Cardiac muscle cell (in vitro differentiated cells and primary cell): ENCODE data around the gene IL3RA. TPM values are rescaled to one million over a fixed set of nuclear protein-coding genes. Genes with fewer than 3 reads are reported as not detected.
A peak's percentile ranks its signal among the peaks of the same experiment; 100 is the strongest.

Experiments used
- DNase-seq, 2 donors: peaks; one replicate each; pipeline versions ENCODE4 v3.0.0 to v3.0.0-alpha.2; 2010 to 2017; ENCODE audit warnings: low read depth in 1 of 2, low spot score in 1 of 2
- H3K27ac ChIP-seq: fragments of 200-600 bp; sonication (generic); 2 replicates; pipeline ENCODE4 v1.5.1; 2016
- H3K27me3 ChIP-seq: fragments of 200-600 bp; sonication (generic); 2 replicates; pipeline ENCODE4 v1.6.0; 2016; ENCODE audit warnings: control low read depth
- H3K36me3 ChIP-seq: fragments of 200-600 bp; sonication (generic); 2 replicates; pipeline ENCODE4 v1.5.1; 2016; ENCODE audit warnings: control low read depth
- H3K4me1 ChIP-seq: fragments of 200-600 bp; sonication (generic); 2 replicates; pipeline ENCODE4 v1.8.1; 2017; ENCODE audit warnings: low read depth, mild to moderate bottlenecking, mixed run types
- H3K4me3 ChIP-seq: fragments of 200-600 bp; sonication (generic); 2 replicates; pipeline ENCODE4 v1.5.1; 2016; ENCODE audit warnings: mild to moderate bottlenecking
- H3K9me3 ChIP-seq: fragments of 200-600 bp; sonication (generic); 2 replicates; pipeline ENCODE4 v1.5.1; 2017; ENCODE audit warnings: low read depth, mild to moderate bottlenecking, control low read depth
- polyA plus RNA-seq: library from polyadenylated mRNA; unstranded; fragments of >200 nt; fragmentation: Nextera tagmentation; extraction: Ambion mirVana; gene quantifications from 2 replicates; pipeline ENCODE4 v1.2.1, GENCODE V29; 2016
- total RNA-seq: library from RNA; depleted of rRNA; stranded (reverse); fragments of >200 nt; gene quantifications from 2 replicates; pipeline ENCODE4 v1.2.3, GENCODE V29; 2016
- TF ChIP-seq, protein P1 (sequence below): IDR thresholded peaks from 2 replicates; pipeline ENCODE4 v1.5.1; 2012; ENCODE audit warnings: low read depth, mild to moderate bottlenecking, low read length

Gene IL3RA
- total and polyA plus RNA-seq, 2 experiments from 2014 or later: 5.3 TPM; not detected in 1

- TF ChIP-seq, protein P1, sequence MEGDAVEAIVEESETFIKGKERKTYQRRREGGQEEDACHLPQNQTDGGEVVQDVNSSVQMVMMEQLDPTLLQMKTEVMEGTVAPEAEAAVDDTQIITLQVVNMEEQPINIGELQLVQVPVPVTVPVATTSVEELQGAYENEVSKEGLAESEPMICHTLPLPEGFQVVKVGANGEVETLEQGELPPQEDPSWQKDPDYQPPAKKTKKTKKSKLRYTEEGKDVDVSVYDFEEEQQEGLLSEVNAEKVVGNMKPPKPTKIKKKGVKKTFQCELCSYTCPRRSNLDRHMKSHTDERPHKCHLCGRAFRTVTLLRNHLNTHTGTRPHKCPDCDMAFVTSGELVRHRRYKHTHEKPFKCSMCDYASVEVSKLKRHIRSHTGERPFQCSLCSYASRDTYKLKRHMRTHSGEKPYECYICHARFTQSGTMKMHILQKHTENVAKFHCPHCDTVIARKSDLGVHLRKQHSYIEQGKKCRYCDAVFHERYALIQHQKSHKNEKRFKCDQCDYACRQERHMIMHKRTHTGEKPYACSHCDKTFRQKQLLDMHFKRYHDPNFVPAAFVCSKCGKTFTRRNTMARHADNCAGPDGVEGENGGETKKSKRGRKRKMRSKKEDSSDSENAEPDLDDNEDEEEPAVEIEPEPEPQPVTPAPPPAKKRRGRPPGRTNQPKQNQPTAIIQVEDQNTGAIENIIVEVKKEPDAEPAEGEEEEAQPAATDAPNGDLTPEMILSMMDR: no peak
- Histone ChIP-seq H3K27me3 (no peaks in the 10 kb centered on the region), H3K4me1 (no peaks in the 10 kb centered on the region), H3K4me3 (no peak overlapping the region), H3K27ac (peak overlapping the region; percentile 75), H3K36me3 (peaks cover 10% of the 10 kb centered on the region), H3K9me3 (no peaks in the 10 kb centered on the region)
- no peak for DNase-seq
Observed at GRCh38 chrX:1355131-1356046, 18.8 kb downstream of the IL3RA start.

GRCh38 chrX:1357993-1358392 lies 21.4 kb downstream of the IL3RA start:
- Histone ChIP-seq H3K4me1 (no peaks in the 10 kb centered on the region), H3K9me3 (no peaks in the 10 kb centered on the region), H3K4me3 (no peak overlapping the region), H3K27me3 (no peaks in the 10 kb centered on the region), H3K27ac (no peak overlapping the region), H3K36me3 (peaks cover 18% of the 10 kb centered on the region)
- DNase-seq: no peak
- TF ChIP-seq, protein P1: no peak

GRCh38 chrX:1358793-1359476 lies 22.4 kb downstream of the IL3RA start:
- no peaks in the 10 kb centered on the region for H3K27me3 ChIP-seq

DNA sequence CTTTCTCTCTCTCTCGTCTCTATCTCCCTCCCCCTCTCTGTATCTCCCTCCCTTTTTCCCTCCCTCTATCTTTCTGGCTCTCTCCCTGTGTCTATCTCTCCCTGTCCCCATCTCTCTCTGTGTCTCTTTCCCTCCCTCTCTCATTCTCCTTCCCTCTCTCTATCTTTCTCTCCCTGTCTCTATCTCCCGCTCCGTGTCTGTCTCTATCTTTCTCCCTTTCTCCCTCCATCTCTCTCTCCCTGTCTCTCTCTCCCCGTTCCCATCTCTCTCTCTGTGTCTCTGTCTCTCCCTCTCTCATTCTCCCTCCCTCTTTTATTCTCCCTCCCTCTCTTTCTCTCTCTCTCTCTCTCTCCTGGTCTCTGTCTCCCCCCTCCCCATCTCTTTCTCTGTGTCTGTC lies 22.9 kb downstream of the IL3RA start:
- H3K4me3 ChIP-seq: no peak overlapping the region
- H3K9me3 ChIP-seq: no peaks in the 10 kb centered on the region
- H3K27me3 ChIP-seq: no peaks in the 10 kb centered on the region
- peaks cover 19% of the 10 kb centered on the region for H3K36me3 ChIP-seq
- H3K4me1 ChIP-seq: no peaks in the 10 kb centered on the region
- TF ChIP-seq, protein P1: no peak
- H3K27ac ChIP-seq: no peak overlapping the region
- DNase-seq: no peak

More at GRCh38 chrX:1358793-1359476, 22.4 kb downstream of the IL3RA start:
- H3K4me1 ChIP-seq: no peaks in the 10 kb centered on the region
- H3K9me3 ChIP-seq: no peaks in the 10 kb centered on the region
- TF ChIP-seq, protein P1: no peak
- no peak overlapping the region for H3K4me3 ChIP-seq
- no peak for DNase-seq
- peaks cover 19% of the 10 kb centered on the region for H3K36me3 ChIP-seq
- no peak overlapping the region for H3K27ac ChIP-seq

GRCh38 chrX:1360171-1360570 lies 23.6 kb downstream of the IL3RA start:
- Histone ChIP-seq H3K27me3 (no peaks in the 10 kb centered on the region), H3K4me3 (no peak overlapping the region), H3K4me1 (no peaks in the 10 kb centered on the region), H3K36me3 (peaks cover 22% of the 10 kb centered on the region), H3K27ac (no peak overlapping the region), H3K9me3 (no peaks in the 10 kb centered on the region)
- TF ChIP-seq, protein P1: no peak
- DNase-seq: no peak
